PFSK-1 (cell line): ENCODE results near the gene SCARF1.

Experiments
- FOXP2 ChIP-seq: optimal IDR thresholded peaks from 2 replicates; pipeline ENCODE3; 2011; ENCODE audit warnings: borderline replicate concordance, control low read depth, inconsistent platforms; ENCODE audit not compliant: insufficient read depth; ENCODE audit errors: extremely low read length, extremely low read depth
- POLR2AphosphoS5 ChIP-seq: IDR thresholded peaks from 2 replicates; pipeline ENCODE4 v1.6.1; 2012; ENCODE audit warnings: low read depth, mild to moderate bottlenecking, control low read depth, low read length, moderate library complexity
- REST ChIP-seq, 2 experiments: IDR thresholded peaks; 2 replicates each; pipeline versions ENCODE4 v1.6.1 to v1.8.0; 2011 to 2012; ENCODE audit warnings: low read depth in 2 of 2, low read length in 2 of 2, control low read depth in 1 of 2, inconsistent platforms in 1 of 2, mild to moderate bottlenecking in 1 of 2, moderate library complexity in 1 of 2; ENCODE audit not compliant: insufficient read depth in 1 of 2
- SIN3A ChIP-seq: IDR thresholded peaks from 2 replicates; pipeline ENCODE4 v1.6.1; 2012; ENCODE audit warnings: mild to moderate bottlenecking, low read length, moderate library complexity, borderline replicate concordance; ENCODE audit not compliant: insufficient read depth
- TAF1 ChIP-seq: IDR thresholded peaks from 2 replicates; pipeline ENCODE4 v1.6.1; 2012; ENCODE audit warnings: low read length, control low read depth, borderline replicate concordance; ENCODE audit not compliant: insufficient read depth

SCARF1 gene

DNA sequence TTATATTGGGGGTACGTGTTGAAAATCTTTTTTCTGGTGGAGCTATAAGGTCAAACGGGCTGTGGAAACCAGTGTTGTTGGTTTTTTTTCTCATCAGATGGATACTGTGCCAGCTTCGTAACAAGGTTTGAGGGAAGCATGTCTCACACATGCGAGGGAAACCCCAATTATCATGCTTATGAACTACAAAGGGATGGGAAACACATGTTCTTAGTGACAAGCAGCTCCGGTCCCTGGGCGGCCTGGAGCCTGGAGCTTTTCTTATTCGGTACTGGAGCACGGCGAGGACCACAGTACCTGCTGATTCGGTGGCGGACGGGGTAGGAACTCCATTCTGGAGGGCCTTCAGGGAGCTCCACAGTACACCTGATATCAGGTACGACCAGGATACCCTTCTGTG, 29.4 kb downstream of the SCARF1 start:
- TF ChIP-seq SIN3A: no peak
- no peak for TF ChIP-seq REST (IDR thresholded peaks at IDR 0.05; ENCODE audit: insufficient read depth in 1 of 2, low read depth in 2 of 2, low read length in 2 of 2)
- TF ChIP-seq TAF1: no peak
- TF ChIP-seq POLR2AphosphoS5: no peak
- TF ChIP-seq FOXP2: no peak

DNA sequence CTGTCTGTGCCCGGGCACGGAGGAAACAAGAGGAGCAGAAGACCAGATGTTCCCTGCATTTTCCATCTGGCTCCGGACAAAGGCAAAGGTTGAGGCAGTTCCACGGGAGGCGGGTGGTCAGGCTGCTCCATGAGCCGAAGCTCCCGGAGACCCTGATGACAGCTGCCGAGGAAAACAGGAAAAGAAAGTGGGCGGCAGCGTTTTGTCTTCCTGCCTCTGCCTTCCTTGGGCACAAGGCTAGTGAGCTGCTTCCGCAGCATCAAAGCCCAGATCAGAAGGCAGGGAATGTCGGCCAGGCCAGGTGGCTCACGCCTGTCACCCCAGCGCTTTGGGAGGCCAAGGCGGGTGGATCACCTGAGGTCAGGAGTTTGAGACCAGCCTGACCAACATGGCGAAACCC, 33.1 kb downstream of the SCARF1 start:
- TF ChIP-seq POLR2AphosphoS5 (no peak), TAF1 (no peak), REST (IDR thresholded peaks at IDR 0.05; ENCODE audit: insufficient read depth in 1 of 2, low read depth in 2 of 2, low read length in 2 of 2) (no peak), FOXP2 (no peak), SIN3A (no peak)

DNA sequence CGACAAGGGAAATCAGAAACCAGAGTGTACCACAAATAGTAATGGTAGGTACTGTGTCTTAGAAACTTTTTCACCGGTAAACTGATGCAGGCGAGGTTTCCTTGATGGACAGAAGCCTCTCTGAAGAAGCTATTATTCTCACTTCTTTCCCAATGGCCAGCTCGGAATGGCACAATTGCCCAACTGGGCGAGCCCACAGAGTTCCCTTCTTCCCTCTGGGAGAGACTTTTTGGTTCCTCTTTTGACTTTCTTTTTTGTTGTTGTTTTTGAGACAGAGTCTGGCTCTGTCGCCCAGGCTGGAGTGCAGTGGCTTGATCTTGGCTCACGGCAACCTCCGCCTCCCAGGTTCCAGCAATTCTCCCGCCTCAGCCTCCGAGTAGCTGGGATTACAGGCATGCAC, 33.8 kb downstream of the SCARF1 start:
- TF ChIP-seq TAF1: no peak
- TF ChIP-seq SIN3A: no peak
- no peak for TF ChIP-seq POLR2AphosphoS5
- TF ChIP-seq FOXP2: no peak
- no peak for TF ChIP-seq REST (IDR thresholded peaks at IDR 0.05; ENCODE audit: insufficient read depth in 1 of 2, low read depth in 2 of 2, low read length in 2 of 2)

DNA sequence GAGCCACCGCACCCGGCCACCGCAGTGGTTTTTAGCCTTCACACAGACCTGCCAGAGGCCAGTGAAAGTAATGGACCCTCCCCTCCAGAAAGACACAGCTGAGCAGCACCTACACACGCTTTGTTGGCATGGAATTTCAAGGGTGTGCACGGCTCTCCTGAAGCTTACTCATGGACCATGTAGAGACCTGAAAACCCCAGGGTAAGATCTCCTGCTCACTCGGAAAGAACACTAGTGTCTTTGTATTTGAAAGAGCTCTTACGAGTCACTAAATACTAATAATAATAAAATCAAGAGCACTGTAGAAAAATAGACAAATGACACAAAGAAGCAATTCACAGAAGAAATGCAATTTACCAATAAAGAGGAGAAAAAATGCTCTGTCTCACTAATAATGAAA, 36.9 kb downstream of the SCARF1 start:
- TF ChIP-seq FOXP2: no peak
- TF ChIP-seq TAF1: no peak

DNA sequence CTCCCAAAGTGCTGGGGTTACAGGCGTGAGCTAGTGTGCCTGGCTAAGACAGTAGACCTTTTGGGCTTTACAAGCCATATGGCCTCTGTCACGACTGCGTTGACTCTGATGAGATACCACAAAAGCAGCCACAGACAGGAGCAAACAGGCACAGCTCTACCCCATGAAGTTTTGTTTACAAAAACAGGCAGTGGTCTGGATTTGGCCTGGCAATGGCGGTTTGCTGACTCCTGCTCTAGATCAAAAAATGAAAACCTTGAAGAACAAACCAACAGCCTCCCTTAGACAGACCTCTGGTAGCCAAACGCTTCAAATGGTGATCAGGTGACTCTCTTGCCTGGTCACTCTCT, 37.6 kb downstream of the SCARF1 start:
- TF ChIP-seq REST (IDR thresholded peaks at IDR 0.05; ENCODE audit: insufficient read depth in 1 of 2, low read depth in 2 of 2, low read length in 2 of 2): no peak
- no peak for TF ChIP-seq SIN3A
- TF ChIP-seq TAF1: no peak
- no peak for TF ChIP-seq POLR2AphosphoS5
